Activated T-cell treated with anti-CD3 and anti-CD28 coated beads for 4 hours (primary cell): ENCODE results near the gene SNRPB.

Experiments used
- DNase-seq: peaks from one replicate; pipeline ENCODE4 v3.0.0-alpha.2; 2020

SNRPB gene

DNA sequence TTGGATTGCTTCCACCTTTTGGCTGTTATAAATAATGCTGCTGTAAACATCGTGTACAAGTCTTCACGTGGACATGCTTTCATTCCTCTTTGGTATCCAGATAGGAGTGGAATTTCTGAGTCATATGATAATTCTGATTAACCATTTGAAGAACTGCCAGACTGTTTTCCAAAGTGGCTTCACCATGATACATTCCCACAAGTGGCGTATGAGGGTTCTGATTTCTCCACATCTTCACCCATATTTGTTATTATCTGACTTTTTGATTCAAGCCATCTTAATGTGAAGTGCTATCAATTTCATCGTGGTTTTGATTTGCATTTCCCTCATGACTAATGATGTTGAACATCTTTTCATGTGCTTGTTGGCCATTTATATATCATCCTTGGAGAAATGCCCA lies 2.9 kb upstream of the SNRPB start:
- DNase-seq = no peak

DNA sequence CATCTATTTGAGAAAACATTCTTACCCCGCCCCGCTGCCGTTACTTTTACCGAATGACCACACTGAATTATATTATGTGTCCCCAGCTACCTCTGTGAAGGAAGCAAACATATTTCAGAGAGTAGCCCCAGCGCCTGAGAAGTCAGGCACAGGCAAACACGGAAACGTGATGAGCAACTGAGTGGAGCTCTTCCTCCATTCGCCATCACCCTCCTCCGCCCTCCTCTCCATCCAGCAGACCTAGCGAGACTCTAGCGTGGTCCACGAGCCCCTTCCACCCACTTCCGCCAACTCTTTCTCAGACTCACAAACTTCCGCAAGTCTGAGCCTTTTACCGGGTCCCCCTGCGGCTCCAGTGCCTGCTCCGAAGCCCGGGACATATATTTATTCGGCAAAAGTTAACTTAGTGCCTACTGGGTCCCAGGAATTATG lies 582 bp downstream of the SNRPB start:
- peak; percentile 48 for DNase-seq

- DNase-seq = no peak
Observed at GRCh38 chr20:2468581-2469407, 1.8 kb downstream of the SNRPB start.

- DNase-seq = no peak
Observed at GRCh38 chr20:2467412-2467811, 3.2 kb downstream of the SNRPB start.

- no peak for DNase-seq
Observed at GRCh38 chr20:2465100-2465499, 5.5 kb downstream of the SNRPB start.

DNA sequence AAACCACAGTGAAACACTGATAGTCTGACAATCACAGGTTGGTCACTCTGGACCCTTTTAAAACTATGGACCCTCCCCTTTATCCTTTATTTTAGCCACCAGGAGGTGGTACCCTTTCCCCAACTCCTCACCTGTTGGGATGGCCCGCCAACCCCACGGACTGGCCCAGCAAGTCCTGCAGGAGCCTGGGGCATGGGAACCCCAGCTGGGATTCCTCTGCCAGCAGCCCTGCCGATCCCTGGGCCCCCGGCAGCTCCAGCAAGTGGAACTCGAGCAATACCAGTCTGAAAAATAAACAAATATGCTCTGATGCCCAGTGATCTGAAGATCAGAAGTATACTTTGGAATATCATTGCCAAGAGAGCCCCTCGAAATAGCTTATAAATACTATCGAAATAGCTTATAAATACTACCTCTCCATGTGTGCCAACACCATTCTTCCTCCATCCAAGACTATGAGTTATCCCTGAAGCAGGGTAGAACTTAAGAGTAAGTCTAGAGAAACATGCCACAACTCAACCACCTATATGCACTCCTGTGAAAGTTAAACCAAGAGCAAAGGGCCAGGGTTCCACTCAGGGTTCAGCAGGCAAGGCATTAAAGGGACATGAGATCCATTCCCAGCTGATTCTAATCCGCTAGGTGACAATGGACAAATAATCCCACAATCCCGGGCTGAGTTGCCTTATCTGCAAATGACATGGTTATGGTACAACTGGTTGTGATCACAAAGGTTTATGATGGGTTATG lies 6.8 kb downstream of the SNRPB start:
- DNase-seq = no peak

GRCh38 chr20:2462484-2462883 lies 8.1 kb downstream of the SNRPB start:
- DNase-seq = no peak

GRCh38 chr20:2460752-2461424 lies 9.7 kb downstream of the SNRPB start:
- no peak for DNase-seq

DNA sequence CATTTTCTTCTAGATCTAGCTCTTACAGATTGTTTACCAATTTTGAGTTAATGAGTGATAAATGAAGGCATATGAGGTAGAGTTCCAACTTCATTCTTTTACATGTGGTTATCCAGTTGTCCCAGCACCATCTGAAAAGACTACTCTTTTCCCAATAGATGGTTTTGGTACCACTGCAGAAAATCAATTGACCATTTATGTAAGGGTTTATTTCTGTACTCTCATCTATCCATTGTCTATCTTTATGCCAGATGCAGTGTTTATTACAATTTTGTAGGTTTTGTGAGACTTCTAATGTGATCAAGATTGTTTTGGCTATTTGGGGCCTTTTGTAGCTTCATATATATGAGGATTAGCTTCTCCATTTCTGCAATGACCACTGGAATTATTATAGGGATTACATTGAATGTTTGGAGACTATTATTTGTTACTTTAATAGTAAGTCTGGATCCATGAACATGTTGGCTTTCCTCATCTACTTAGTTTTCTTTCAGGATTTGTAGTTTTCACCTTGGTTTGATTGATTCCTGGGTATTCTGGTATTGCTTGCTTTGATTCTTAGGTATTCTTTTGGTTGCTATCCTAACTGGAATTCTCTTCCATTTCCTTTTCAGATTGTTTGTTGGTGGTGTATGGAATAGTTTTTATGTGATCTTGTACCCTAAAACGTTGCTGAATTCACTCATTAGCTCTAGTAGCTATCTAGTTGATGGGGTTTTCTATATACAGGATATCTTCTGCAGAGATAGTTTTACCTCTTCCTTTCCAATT lies 10.4 kb downstream of the SNRPB start:
- DNase-seq = no peak

- no peak for DNase-seq
Observed at GRCh38 chr20:2458919-2459499, 11.6 kb downstream of the SNRPB start.

DNA sequence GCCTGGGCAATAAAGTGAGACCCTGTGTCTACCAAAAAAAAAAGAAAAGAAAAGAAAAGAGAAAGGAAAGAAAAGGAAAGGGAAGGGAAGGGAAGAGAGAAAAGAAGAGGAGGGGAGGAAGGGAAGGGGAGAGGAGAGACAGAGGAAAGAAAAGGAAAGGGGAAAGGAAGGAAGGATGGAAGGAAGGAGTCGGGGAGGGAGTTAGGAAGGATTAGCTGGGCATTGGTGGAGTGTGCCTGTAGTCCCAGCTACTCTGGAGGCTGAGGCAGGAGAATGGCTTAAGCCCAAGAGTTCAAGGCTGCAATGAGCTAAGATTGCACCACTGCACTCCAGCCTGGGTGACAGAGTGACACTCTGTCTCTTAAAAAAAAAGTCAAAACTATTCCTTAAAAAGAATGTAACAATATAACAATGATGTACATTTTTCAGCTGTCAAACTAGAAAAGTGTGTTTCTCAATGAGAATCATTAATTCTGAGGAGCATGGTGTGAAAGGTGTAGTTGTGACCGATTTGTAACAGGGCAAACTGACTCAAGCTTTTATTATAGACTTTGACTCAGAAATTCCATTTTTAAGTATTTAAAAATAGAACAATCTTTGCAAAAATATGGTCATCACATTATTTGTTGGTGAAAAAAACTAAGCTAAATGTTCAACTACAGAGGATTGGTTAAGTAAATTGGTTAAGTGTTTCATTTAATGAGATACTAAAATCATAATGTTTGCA lies 14.7 kb downstream of the SNRPB start:
- no peak for DNase-seq

GRCh38 chr20:2453792-2454191 lies 16.8 kb downstream of the SNRPB start:
- no peak for DNase-seq

DNA sequence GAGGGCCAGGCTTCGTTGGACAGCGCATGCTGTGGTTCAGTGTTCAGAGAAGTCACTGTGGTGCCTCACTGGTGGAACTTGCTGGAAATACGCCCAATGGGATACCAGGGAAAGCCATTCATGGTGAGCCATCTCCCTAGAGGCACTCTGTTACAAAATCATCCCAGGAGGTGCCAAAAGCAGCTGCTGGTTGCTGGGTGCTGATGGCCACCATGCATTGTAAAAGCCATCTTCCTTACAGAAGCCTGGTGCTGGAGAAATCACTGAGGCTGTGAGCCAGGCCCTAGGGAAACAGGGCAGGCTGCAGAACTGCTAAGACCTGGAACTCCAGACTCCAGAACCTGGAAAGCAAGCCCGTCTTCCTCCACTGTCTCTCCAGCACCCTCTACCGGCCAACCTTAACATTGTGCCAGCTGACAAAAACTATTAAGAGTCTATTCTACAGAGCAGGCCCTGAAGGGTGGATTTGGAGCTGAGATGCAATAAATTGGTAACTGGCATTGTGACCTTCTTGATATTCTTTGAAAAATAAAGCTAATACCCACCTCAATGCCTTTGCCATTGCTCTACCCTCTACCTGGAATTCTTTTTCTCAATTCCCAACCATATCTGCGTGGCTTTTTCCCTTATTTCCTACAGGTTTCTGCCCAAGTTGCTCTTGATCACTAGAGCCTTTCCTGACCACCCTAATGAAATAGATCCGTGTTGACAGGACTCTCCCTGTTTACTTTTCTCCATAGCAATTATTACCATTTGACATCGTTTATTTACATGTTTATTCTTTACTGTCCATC lies 18.5 kb downstream of the SNRPB start:
- peak; percentile 58 for DNase-seq

GRCh38 chr20:2451422-2451821 lies 19.2 kb downstream of the SNRPB start:
- DNase-seq = no peak

- no peak for DNase-seq
Observed at GRCh38 chr20:2449386-2449785, 21.2 kb downstream of the SNRPB start.

DNA sequence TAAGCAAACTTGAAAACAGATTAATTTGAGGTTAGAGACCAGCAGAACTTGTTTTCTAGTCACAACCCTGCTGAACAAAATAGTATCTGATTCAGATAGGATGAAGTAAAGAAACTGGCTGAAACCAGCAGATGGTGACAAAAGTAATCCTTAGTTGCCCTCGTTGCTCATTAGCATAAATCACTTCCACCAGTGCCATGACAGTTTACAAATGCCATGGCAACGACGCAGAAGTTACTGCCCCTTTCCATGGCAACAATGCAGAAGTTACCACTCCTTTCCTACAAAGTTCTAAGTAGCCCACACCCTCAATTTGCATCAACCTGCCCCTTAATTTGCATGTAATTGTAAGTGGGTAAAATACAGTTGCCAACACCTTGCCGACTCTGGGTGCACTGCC lies 23.7 kb downstream of the SNRPB start:
- no peak for DNase-seq

GRCh38 chr20:2431185-2431584 lies 39.4 kb downstream of the SNRPB start:
- no peak for DNase-seq

GRCh38 chr20:2430538-2430937 lies 40.1 kb downstream of the SNRPB start:
- no peak for DNase-seq

GRCh38 chr20:2429051-2429450 lies 41.5 kb downstream of the SNRPB start:
- DNase-seq = no peak

GRCh38 chr20:2421247-2421646 lies 49.3 kb downstream of the SNRPB start:
- DNase-seq = no peak

- DNase-seq = no peak
Observed at GRCh38 chr20:2420510-2420909, 50.1 kb downstream of the SNRPB start.
